SK-N-SH (cell line): ENCODE measurements around the gene VRK2. TPM values are rescaled to one million over a fixed set of nuclear protein-coding genes. Genes with fewer than 3 reads are reported as not detected.

ENCODE experiments used
- CTCF ChIA-PET: fragments of 300-600, 350-600 bp; formaldehyde crosslinking; extraction: SDS; loops from one replicate; lab custom pipeline; 2021; lab: Yijun Ruan, JAX
- POLR2A ChIA-PET: fragments of 350-600 bp; sonication (Branson Sonifier 250); formaldehyde crosslinking; extraction: SDS; loops from one replicate; lab custom pipeline; 2020; ENCODE audit warnings: antibody characterized with exemption, inconsistent platforms; lab: Yijun Ruan, JAX
- DNase-seq: peaks from one replicate; pipeline ENCODE4 v3.0.0; 2012
- H2AFZ ChIP-seq: fragments of 200-600 bp; sonication (generic); 2 replicates; pipeline ENCODE4 v1.8.1; 2016; ENCODE audit warnings: antibody characterized with exemption, mild to moderate bottlenecking, low read depth
- H3F3A ChIP-seq: fragments of 200-600 bp; sonication (generic); replicated peaks from 2 replicates; pipeline ENCODE3; 2016; ENCODE audit warnings: antibody characterized with exemption, mild to moderate bottlenecking; ENCODE audit not compliant: insufficient read depth
- H3K27ac ChIP-seq, 2 experiments: fragments of 200-500 bp in 1 of 2; fragments of 200-600 bp in 1 of 2; sonication (Bioruptor generic) in 1 of 2; sonication (generic), shearing (Covaris generic) in 1 of 2; 2 replicates each; pipeline versions ENCODE4 v1.5.1 to v1.6.1; 2014 to 2016; ENCODE audit warnings: low read depth in 2 of 2, inconsistent platforms in 1 of 2, low read length in 1 of 2, mild to moderate bottlenecking in 1 of 2, mixed read lengths in 1 of 2
- H3K27me3 ChIP-seq: fragments of 200-600 bp; sonication (generic), shearing (Covaris generic); 2 replicates; pipeline ENCODE4 v1.6.1; 2016; ENCODE audit warnings: mixed run types; ENCODE audit not compliant: insufficient read depth
- H3K36me3 ChIP-seq, 2 experiments: fragments of 200-500 bp in 1 of 2; fragments of 200-600 bp in 1 of 2; sonication (Bioruptor generic) in 1 of 2; sonication (generic) in 1 of 2; replicated peaks in 1 of 2; 2 replicates each; pipeline versions ENCODE3 to v1.5.1; 2014 to 2016; ENCODE audit warnings: low read length in 1 of 2, mild to moderate bottlenecking in 1 of 2; ENCODE audit not compliant: insufficient read depth in 2 of 2, control insufficient read depth in 1 of 2
- H3K4me1 ChIP-seq, 2 experiments: fragments of 200-500 bp in 1 of 2; fragments of 200-600 bp in 1 of 2; sonication (Bioruptor generic) in 1 of 2; sonication (generic), shearing (Covaris generic) in 1 of 2; 2 replicates each; pipeline versions ENCODE4 v1.5.1 to v1.6.1; 2014 to 2016; ENCODE audit warnings: low read depth in 1 of 2, low read length in 1 of 2, mixed run types in 1 of 2; ENCODE audit not compliant: insufficient read depth in 2 of 2, control insufficient read depth in 1 of 2
- H3K4me2 ChIP-seq: fragments of 200-600 bp; sonication (generic), shearing (Covaris generic); 2 replicates; pipeline ENCODE4 v1.6.1; 2017; ENCODE audit warnings: mixed run types
- H3K4me3 ChIP-seq, 2 experiments: fragments of 200-500 bp in 1 of 2; fragments of 200-600 bp in 1 of 2; sonication (Bioruptor generic) in 1 of 2; sonication (generic), shearing (Covaris generic) in 1 of 2; 2 replicates each; pipeline versions ENCODE4 v1.5.1 to v1.8.1; 2014 to 2016; ENCODE audit warnings: low read depth in 2 of 2, inconsistent platforms in 1 of 2, low read length in 1 of 2, mild to moderate bottlenecking in 1 of 2, mixed read lengths in 1 of 2, moderate library complexity in 1 of 2
- H3K79me2 ChIP-seq: fragments of 200-600 bp; sonication (generic); 2 replicates; pipeline ENCODE4 v1.8.1; 2017; ENCODE audit warnings: mild to moderate bottlenecking; ENCODE audit not compliant: insufficient read depth
- H3K9ac ChIP-seq: fragments of 200-600 bp; sonication (generic); 2 replicates; pipeline ENCODE4 v1.6.1; 2017; ENCODE audit warnings: mixed run types
- H3K9me2 ChIP-seq: fragments of 200-600 bp; sonication (generic); 2 replicates; pipeline ENCODE4 v1.6.1; 2017; ENCODE audit warnings: mixed run types
- H3K9me3 ChIP-seq: fragments of 200-600 bp; sonication (generic); 2 replicates; pipeline ENCODE4 v1.6.1; 2017; ENCODE audit warnings: mixed run types, mild to moderate bottlenecking, moderate library complexity
- H4K20me1 ChIP-seq: fragments of 200-600 bp; sonication (generic); 2 replicates; pipeline ENCODE4 v1.6.1; 2017; ENCODE audit warnings: mild to moderate bottlenecking, mixed run types; ENCODE audit not compliant: insufficient read depth
- EP300 ChIP-seq, 2 experiments: IDR thresholded peaks; 2 replicates each; pipeline versions ENCODE4 v1.4.0 to v1.6.1; 2012; ENCODE audit warnings: borderline replicate concordance in 1 of 2, low read depth in 1 of 2, low read length in 1 of 2
- FOXM1 ChIP-seq: IDR thresholded peaks from 2 replicates; pipeline ENCODE4 v1.4.0; 2012; ENCODE audit warnings: low read depth, mild to moderate bottlenecking
- GABPA ChIP-seq: IDR thresholded peaks from 2 replicates; pipeline ENCODE4 v1.4.0; 2012; ENCODE audit warnings: low read depth, mild to moderate bottlenecking
- JUND ChIP-seq: IDR thresholded peaks from 2 replicates; pipeline ENCODE4 v1.4.0; 2012
- NFIC ChIP-seq: IDR thresholded peaks from 2 replicates; pipeline ENCODE4 v1.4.0; 2012; ENCODE audit warnings: borderline replicate concordance
- NRF1 ChIP-seq: IDR thresholded peaks from 2 replicates; pipeline ENCODE4 v1.6.1; 2012; ENCODE audit warnings: low read depth, mild to moderate bottlenecking, low read length
- RFX5 ChIP-seq: IDR thresholded peaks from 2 replicates; pipeline ENCODE4 v1.6.1; 2012; ENCODE audit warnings: mild to moderate bottlenecking, improper control_type of control experiment, low read length
- TCF12 ChIP-seq: IDR thresholded peaks from 2 replicates; pipeline ENCODE4 v1.4.0; 2012
- TEAD4 ChIP-seq: IDR thresholded peaks from 2 replicates; pipeline ENCODE4 v1.4.0; 2012; ENCODE audit warnings: mild to moderate bottlenecking, borderline replicate concordance; ENCODE audit not compliant: insufficient read depth
- YY1 ChIP-seq: IDR thresholded peaks from 2 replicates; pipeline ENCODE4 v1.4.0; 2012; ENCODE audit warnings: low read depth, mild to moderate bottlenecking
- WGBS: methylation state at CpG from one replicate; pipeline ENCODE4 v1.1.6; 2017; ENCODE audit warnings: low lambda C conversion rate; 5-methylcytosine and 5-hydroxymethylcytosine counted together
- polyA plus RNA-seq, 3 experiments: library from polyadenylated mRNA; depleted of rRNA; stranded (reverse); fragments of >200 nt; gene quantifications; 2 replicates each; pipeline ENCODE4 v1.2.3, GENCODE V29; 2012
- TF ChIP-seq, protein P1 (sequence below): fragments of 150-350 bp; IDR thresholded peaks from 2 replicates; pipeline ENCODE4 v1.6.1; 2017; ENCODE audit warnings: antibody characterized with exemption, low read length, low read depth, borderline replicate concordance
- TF ChIP-seq, protein P2 (sequence below): IDR thresholded peaks from 2 replicates; pipeline ENCODE4 v1.4.0; 2012; ENCODE audit warnings: low read depth, borderline replicate concordance

The VRK2 gene
- polyA plus RNA-seq, 1 of the 3 experiments (the other 2 are of a cell fraction), result not detected

DNA sequence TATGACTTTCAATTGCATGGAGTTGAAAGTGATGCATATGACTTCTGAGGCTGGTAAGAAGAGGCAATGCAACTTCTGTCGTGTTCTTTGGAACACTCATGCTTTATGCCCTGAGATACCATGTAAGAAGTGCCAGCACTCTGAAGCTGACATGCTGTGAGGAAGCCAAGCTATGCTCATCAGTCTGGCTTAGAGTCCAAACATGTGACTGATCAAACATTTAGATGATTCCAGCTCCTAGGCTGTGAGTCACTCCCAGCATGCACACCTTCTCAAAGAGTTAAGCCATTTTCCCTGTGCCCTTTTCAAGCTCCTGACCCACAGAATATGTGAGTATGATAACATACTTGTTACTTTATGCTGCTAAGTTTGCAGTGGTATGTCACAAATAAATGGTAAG is 15.8 kb upstream of the VRK2 start (continued):
- TF ChIP-seq FOXM1, result no peak
- TF ChIP-seq, protein P1, sequence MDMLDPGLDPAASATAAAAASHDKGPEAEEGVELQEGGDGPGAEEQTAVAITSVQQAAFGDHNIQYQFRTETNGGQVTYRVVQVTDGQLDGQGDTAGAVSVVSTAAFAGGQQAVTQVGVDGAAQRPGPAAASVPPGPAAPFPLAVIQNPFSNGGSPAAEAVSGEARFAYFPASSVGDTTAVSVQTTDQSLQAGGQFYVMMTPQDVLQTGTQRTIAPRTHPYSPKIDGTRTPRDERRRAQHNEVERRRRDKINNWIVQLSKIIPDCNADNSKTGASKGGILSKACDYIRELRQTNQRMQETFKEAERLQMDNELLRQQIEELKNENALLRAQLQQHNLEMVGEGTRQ, result no peak
- TF ChIP-seq, protein P2, sequence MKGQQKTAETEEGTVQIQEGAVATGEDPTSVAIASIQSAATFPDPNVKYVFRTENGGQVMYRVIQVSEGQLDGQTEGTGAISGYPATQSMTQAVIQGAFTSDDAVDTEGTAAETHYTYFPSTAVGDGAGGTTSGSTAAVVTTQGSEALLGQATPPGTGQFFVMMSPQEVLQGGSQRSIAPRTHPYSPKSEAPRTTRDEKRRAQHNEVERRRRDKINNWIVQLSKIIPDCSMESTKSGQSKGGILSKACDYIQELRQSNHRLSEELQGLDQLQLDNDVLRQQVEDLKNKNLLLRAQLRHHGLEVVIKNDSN, result no peak
- no peak for TF ChIP-seq NFIC
- TF ChIP-seq NRF1, result no peak
- TF ChIP-seq, all 33 proteins: peak for 0

DNA sequence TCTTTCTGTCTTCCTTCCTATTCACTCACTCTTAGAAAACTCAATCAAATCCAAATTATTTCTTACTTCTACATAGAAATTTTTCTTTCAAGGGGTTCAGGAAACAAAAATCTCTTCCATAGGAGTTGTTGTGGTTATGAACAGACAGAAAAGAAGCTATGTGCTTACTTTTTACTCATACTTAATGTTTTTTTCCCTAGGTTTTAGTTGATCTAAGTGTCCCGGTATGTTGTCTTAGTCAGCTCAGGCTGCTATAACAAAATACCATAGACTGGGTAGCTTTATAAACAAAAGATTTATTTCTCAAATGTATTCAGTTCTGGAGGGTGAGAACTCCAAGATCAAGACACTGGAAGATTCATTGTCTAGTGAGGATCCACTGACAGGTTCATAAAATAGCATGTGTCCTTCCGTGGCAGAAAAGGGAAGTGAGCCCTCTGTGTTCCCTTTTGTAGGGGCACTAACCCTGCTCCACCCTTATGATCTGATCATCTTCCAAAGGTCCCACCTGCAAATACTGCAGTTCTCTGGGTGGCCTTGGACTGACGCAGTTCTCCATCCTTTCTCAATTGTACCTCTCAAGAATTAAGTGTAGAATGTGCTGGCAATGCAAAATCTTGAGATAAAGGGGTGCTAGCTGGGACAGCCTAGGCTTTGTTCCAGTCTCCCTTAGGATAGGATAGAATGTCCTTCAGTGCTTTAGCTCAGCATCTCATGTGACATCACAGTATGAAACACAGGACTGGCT is 14.4 kb upstream of the VRK2 start:
- Histone ChIP-seq H3K36me3 (no peaks in the 10 kb centered on the region), H3K79me2 (no peaks in the 10 kb centered on the region), H3K4me1 (no peaks in the 10 kb centered on the region), H4K20me1 (no peaks in the 10 kb centered on the region), H3K4me2 (no peak overlapping the region), H2AFZ (no peak overlapping the region), H3K9me2 (no peaks in the 10 kb centered on the region), H3K9ac (no peak overlapping the region), H3K27me3 (no peaks in the 10 kb centered on the region), H3K27ac (no peak overlapping the region), H3K4me3 (no peak overlapping the region), H3K9me3 (no peaks in the 10 kb centered on the region), H3F3A (no peaks in the 10 kb centered on the region)
- TF ChIP-seq RFX5 (no peak), GABPA (no peak)
- TF ChIP-seq, protein P1, result no peak
- 83% methylated on average over 3 of the region's 3 CpGs for WGBS
- ChIA-PET CTCF (interaction anchor here (0.9 kb wide), 1 partner anchor 11 kb away, joined by 3 read pairs; no protein-coding TSS in a partner anchor), POLR2A (no interaction called here)
- DNase-seq, result no peak

DNA sequence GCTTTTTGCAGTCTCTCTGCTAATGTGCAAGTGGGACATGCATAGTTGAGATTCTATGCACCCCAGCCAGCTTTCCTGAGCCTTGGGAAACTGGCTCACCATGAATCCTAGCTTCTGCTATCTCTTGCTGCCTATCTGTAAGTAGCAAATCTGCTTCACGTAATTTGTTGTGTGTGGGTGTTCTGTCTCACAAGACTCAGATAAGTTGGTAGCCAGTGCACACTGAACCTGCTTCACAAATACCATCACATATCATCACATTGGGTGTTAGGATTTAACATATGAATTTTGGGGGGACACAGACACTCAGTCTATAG is 13.9 kb upstream of the VRK2 start:
- TF ChIP-seq TCF12 (no peak), TEAD4 (no peak), YY1 (no peak), EP300 (IDR thresholded peaks at IDR 0.05; ENCODE audit: borderline replicate concordance in 1 of 2, low read depth in 1 of 2, low read length in 1 of 2) (no peak), JUND (no peak)
- Histone ChIP-seq H2AFZ (no peak overlapping the region), H3F3A (no peaks in the 10 kb centered on the region), H3K9me3 (no peaks in the 10 kb centered on the region), H4K20me1 (no peaks in the 10 kb centered on the region), H3K4me3 (no peak overlapping the region), H3K27me3 (no peaks in the 10 kb centered on the region), H3K4me2 (no peak overlapping the region), H3K36me3 (no peaks in the 10 kb centered on the region), H3K9me2 (no peaks in the 10 kb centered on the region), H3K9ac (no peak overlapping the region), H3K27ac (no peak overlapping the region), H3K79me2 (no peaks in the 10 kb centered on the region), H3K4me1 (no peaks in the 10 kb centered on the region)
- ChIA-PET CTCF (interaction anchor here (0.6 kb wide), 1 partner anchor 12 kb away, joined by 3 read pairs; no protein-coding TSS in a partner anchor), POLR2A (no interaction called here)
- no peak for DNase-seq
- 82% methylated on average over 1 of the region's 1 CpG for WGBS
